ENCODE measurements around the gene CAVIN1.
A peak's percentile ranks its signal among the peaks of the same experiment; 100 is the strongest.
"Not testable (repeated sequence)": the region's sequence is repeated elsewhere in the genome, so short reads cannot be mapped to it uniquely, and the experiment has no call there.

CAVIN1 gene

GRCh38 chr17:42405076-42405475 lies 18.0 kb downstream of the CAVIN1 start:
- DNase-seq (ENCODE audit: low read depth) = no peak

- DNase-seq (ENCODE audit: low read depth) = no peak
Measured at GRCh38 chr17:42404326-42405055, 18.6 kb downstream of the CAVIN1 start.

DNA sequence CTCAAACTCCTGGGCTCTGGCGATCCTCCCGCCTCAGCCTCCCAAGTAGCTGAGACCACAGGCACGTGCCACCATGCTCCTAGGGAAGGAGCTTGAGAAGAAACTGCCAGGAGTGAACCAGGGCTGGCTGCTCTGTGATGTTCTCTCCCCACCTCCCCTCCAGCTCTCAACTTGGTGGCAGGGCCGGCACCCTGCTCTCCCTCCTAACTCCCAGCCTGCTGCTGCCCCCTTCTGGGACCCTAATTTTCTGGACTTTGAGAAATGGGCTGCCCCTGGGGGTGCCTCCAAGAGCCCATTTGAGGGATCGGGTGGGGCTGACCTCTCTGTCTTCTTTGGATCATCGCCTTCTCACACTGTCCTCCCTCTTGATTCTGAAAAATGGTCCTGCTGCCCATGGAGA lies 19.9 kb downstream of the CAVIN1 start:
- no peak for DNase-seq (ENCODE audit: low read depth)

DNA sequence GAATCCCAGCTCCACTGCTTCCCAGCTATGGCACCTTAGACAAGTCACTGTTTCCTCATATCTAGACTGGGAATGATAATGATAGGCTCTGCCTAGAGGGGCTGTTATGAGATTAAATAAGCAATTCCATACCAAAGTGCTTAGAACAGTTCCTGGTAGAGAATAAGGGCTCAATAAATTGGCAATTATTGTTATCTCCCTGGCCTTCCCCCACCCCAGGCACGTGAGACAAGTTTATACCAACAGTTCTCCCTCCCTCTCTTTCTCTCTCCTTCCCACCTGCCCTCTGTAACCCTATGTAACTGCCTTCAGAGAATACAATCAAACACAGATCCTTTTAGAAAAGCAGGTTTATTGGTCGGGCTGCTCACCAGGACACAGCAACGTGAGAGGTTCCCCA lies 20.9 kb downstream of the CAVIN1 start:
- DNase-seq (ENCODE audit: low read depth) = no peak

DNA sequence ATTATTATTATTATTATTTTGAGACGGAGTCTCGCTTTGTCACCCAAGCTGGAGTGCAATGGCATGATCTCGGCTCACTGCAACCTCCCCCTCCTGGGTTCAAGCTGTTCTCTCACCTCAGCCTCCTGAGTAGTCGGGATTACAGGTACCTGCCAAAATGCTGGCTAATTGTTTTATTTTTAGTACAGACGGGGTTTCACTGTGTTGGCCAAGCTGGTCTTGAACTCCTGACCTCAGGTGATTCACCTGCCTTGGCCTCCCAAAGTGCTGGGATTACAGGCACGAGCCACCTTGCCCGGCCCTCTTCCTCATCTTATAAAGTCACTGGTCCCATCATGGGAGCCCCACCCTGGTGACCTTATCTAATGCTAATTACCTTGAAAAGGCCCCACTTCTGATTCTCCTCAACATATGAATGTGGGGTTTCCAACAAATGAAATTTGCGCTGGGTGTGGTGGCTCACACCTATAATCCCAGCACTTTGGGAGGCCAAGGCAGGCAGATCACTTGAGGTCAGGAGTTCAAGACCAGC lies 22.1 kb downstream of the CAVIN1 start:
- not testable (repeated sequence) for DNase-seq (ENCODE audit: low read depth)

GRCh38 chr17:42399948-42400843 lies 22.9 kb downstream of the CAVIN1 start:
- no peak for DNase-seq (ENCODE audit: low read depth)

DNA sequence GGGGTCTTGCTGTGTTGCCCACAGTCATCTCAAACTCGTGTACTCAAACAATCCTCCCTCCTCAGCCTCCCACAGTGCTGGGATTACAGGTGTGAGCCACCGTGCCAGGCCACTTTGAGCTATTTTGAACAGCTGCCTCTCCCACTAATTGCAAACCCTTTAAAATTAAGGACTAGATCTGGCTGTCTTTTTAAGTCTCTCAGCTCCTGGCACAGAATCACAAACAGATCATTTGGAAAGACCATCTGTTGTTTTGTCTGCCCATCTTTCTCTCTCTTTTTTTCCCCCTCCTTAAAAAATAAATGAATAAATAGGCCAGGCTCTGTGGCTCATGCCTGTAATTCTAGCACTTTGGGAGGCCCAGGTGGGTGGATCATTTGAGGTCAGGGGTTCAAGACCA lies 23.9 kb downstream of the CAVIN1 start:
- DNase-seq (ENCODE audit: low read depth) = no peak

DNA sequence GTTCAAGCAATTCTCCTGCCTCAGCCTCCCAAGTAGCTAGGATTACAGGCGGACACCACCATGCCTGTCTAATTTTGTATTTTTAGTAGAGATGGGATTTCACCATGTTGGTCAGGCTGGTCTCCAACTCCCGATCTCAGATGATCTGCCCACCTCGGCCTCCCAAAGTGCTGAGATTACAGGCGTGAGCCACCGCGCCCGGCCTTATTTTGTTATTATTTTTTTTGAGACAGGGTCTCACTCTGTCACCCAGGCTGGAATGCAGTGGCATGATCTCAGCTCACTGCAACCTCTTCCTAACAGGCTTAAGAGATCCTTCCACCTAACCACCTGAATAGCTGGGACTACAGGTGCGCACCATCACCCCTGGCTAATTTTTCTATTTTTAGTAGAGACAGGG lies 27.5 kb downstream of the CAVIN1 start:
- not testable (repeated sequence) for DNase-seq (ENCODE audit: low read depth)

DNA sequence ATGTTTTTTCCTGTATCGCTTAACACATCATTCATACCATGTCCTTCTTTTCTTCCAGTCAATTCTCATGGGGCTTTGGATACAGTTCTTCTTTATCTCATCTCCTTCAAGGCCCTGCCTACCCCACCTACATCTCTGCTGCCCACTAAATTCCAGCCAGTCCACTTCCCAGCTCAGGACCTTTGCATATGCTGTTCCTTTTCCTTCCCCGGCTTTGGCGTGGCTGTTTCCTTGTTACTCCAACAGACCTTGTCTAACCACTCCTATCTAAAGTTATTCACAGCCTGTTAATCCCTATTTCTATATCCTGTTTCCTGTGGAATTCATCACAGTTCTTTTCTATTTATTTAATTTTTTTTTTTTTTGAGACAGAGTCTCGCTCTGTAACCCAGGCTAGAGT lies 28.2 kb downstream of the CAVIN1 start:
- DNase-seq (ENCODE audit: low read depth) = no peak

- DNase-seq (ENCODE audit: low read depth) = no peak
Measured at GRCh38 chr17:42392692-42393415, 30.2 kb downstream of the CAVIN1 start.

DNA sequence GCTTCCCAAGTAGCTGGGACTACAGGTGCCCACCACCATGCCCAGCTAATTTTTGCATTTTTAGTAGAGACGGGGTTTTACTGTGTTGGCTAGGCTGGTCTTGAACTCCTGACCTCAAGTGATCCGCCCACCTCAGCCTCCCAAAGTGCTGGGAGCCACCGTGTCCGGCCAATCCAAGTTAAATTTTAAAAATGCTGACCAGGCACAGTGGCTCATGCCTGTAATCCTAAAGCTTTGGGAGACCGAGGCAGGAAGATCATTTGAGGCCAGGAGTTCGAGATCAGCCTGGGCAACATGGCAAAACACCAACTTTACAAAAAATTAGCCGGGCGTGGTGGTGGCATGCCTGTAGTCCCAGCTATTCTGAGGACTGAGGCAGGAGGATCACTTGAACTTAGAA lies 31.6 kb downstream of the CAVIN1 start:
- not testable (repeated sequence) for DNase-seq (ENCODE audit: low read depth)

GRCh38 chr17:42389899-42390298 lies 33.2 kb downstream of the CAVIN1 start:
- DNase-seq (ENCODE audit: low read depth) = no peak

- no peak for DNase-seq (ENCODE audit: low read depth)
Measured at GRCh38 chr17:42389135-42389417, 34.0 kb downstream of the CAVIN1 start.

GRCh38 chr17:42388381-42389134 lies 34.5 kb downstream of the CAVIN1 start, which contains the start of gene STAT3:
STAT3 (minus strand) TSS chr17:42388442; CDS start chr17:42348516, 39,926 bp downstream.
- DNase-seq (ENCODE audit: low read depth) = peak; percentile 93

- no peak for DNase-seq (ENCODE audit: low read depth)
Measured at GRCh38 chr17:42387661-42388380, 35.2 kb downstream of the CAVIN1 start.

- DNase-seq (ENCODE audit: low read depth) = no peak
Measured at GRCh38 chr17:42386777-42387657, 36.0 kb downstream of the CAVIN1 start.

DNA sequence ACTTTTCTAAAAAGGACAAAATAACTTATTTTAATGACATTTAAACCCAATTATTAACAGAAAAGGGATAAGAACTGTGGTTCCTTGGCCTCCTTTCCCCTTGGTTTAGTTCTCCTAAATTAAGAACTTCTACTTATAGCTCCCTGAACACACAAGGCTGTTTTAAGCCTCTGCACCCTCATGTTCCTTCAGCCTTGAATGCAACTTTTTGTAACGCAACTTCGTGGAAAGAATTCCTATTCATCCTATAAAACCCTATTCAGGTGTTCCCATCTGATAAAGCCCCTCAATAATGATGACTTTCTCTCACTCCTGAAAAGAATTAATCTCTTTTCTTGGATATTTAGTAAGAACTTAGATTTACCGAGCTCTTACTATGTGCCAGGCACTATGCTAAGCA lies 41.2 kb downstream of the CAVIN1 start:
- DNase-seq (ENCODE audit: low read depth) = no peak

DNA sequence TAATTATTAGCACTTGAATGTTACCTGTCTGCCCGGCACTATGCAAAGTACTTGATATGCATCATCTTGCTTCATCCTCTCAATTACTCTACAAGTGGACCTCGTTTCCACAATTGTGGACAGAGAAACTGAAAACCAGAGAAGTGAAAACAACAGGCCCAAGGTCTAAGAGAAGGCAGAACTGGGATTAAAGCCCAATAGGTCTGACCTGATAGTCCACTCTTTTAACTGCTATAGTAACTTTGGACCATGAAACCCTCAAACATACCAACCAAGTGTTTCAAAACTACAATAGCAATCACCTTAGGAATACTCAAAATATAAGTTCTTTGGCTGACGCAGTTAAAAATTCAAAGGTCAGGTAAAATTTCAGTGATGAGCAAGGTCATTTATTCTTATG lies 42.1 kb downstream of the CAVIN1 start:
- no peak for DNase-seq (ENCODE audit: low read depth)

- DNase-seq (ENCODE audit: low read depth) = no peak
Measured at GRCh38 chr17:42378959-42379594, 44.0 kb downstream of the CAVIN1 start.

Measured in HS-27A (cell line).